NK-92 treated with Interleukin-12 subunit alpha and Interleukin-12 subunit beta, amount 100 ng/mL, for 24 hours (cell line): ENCODE measurements around the gene ITCH.
A peak's percentile ranks its signal among the peaks of the same experiment; 100 is the strongest.
"Not testable (repeated sequence)": the region's sequence is repeated elsewhere in the genome, so short reads cannot be mapped to it uniquely, and the experiment has no call there.

ENCODE experiments used
- DNase-seq: peaks from one replicate; lab custom pipeline; 2025; lab: John Stamatoyannopoulos, UW

ITCH gene

GRCh38 chr20:34510575-34510974, 147.5 kb downstream of the ITCH start:
- DNase-seq, result no peak

- DNase-seq, result no peak
Observed at GRCh38 chr20:34511891-34512265, 148.8 kb downstream of the ITCH start.

GRCh38 chr20:34512266-34512954, 149.3 kb downstream of the ITCH start:
- DNase-seq, result no peak

GRCh38 chr20:34512955-34513419, 149.9 kb downstream of the ITCH start:
- no peak for DNase-seq

- DNase-seq, result not testable (repeated sequence)
Observed at GRCh38 chr20:34514034-34514433, 151.0 kb downstream of the ITCH start.

GRCh38 chr20:34514897-34515483, 151.9 kb downstream of the ITCH start:
- DNase-seq, result no peak

GRCh38 chr20:34515484-34516246, 152.6 kb downstream of the ITCH start:
- peak; percentile 16 for DNase-seq

GRCh38 chr20:34516247-34517113, 153.4 kb downstream of the ITCH start, which contains the start of gene DYNLRB1:
TSS of gene DYNLRB1 (plus strand) at chr20:34516422. CDS start at chr20:34516459, 37 bp downstream.
- DNase-seq, result peak; percentile 94

- DNase-seq, result no peak
Observed at GRCh38 chr20:34517114-34517505, 154.0 kb downstream of the ITCH start.

GRCh38 chr20:34518863-34519262, 155.8 kb downstream of the ITCH start:
- DNase-seq, result not testable (repeated sequence)

GRCh38 chr20:34519841-34520240, 156.8 kb downstream of the ITCH start:
- not testable (repeated sequence) for DNase-seq

GRCh38 chr20:34522969-34523871, 160.1 kb downstream of the ITCH start:
- no peak for DNase-seq

GRCh38 chr20:34524426-34524825, 161.4 kb downstream of the ITCH start:
- DNase-seq, result no peak

- DNase-seq, result no peak
Observed at GRCh38 chr20:34525342-34525708, 162.3 kb downstream of the ITCH start.

GRCh38 chr20:34525709-34526416, 162.8 kb downstream of the ITCH start:
- DNase-seq, result no peak

GRCh38 chr20:34526466-34526865, 163.4 kb downstream of the ITCH start:
- DNase-seq, result no peak

GRCh38 chr20:34527016-34527415, 163.9 kb downstream of the ITCH start:
- DNase-seq, result no peak

GRCh38 chr20:34528921-34529297, 165.8 kb downstream of the ITCH start:
- no peak for DNase-seq

GRCh38 chr20:34529742-34530141, 166.7 kb downstream of the ITCH start:
- DNase-seq, result no peak

GRCh38 chr20:34530342-34530741, 167.3 kb downstream of the ITCH start:
- no peak for DNase-seq
